Stimulated activated CD4-positive, alpha-beta T cell treated with anti-CD3 and anti-CD28 coated beads, Interleukin-15, amount 100 ng/mL, for 48 hours (primary cell): ENCODE data around the gene SELPLG.
"Not testable (repeated sequence)": the region's sequence is repeated elsewhere in the genome, so short reads cannot be mapped to it uniquely, and the experiment has no call there.

ENCODE experiments used
- DNase-seq, 2 donors: peaks; one replicate each; pipeline ENCODE4 v3.0.0-alpha.2; 2020; ENCODE audit warnings: low read depth in 2 of 2

The SELPLG gene

GRCh38 chr12:108655812-108656175 is 22.1 kb upstream of the SELPLG start:
- DNase-seq, result not testable (repeated sequence)

DNA sequence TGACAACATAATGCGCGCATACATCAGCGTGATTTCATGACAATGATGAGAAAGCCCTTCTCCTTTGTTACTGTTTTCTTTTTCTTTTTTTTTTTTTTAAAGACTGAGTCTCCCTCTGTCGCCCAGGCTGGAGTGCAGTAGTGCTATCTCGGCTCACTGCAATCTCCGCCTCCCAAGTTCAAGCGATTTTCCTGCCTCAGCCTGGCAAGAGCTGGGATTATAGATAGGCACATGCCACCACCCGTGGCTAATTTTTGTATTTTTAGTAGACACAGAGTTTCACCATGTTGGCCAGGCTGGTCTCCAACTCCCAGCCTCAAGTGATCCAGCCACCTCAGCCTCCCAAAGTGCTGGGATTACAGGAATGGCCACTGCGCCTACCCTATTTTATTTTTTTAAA is 20.9 kb upstream of the SELPLG start:
- DNase-seq, result not testable (repeated sequence)

GRCh38 chr12:108653922-108654321 is 20.2 kb upstream of the SELPLG start:
- no peak for DNase-seq

DNA sequence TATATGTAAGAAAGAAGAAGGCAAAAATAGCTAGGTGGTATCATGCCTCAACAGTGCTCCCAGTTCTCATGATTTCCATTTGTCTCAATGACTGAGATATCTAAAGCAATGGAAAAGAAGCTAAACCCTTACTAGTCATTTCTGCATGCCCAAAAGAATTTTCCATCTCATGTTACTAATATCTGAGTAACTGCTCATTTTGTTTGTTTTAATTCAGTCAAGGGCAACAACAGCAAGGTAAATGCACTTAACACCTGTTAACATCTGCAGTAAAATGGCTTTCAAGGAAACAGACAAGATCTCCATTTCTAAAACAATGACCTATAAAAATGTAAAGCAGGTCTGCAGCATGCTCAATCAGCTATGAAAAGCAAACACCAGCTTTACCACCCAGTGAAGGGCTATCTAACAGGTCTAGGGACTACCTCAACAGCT is 19.4 kb upstream of the SELPLG start:
- DNase-seq, result no peak

DNA sequence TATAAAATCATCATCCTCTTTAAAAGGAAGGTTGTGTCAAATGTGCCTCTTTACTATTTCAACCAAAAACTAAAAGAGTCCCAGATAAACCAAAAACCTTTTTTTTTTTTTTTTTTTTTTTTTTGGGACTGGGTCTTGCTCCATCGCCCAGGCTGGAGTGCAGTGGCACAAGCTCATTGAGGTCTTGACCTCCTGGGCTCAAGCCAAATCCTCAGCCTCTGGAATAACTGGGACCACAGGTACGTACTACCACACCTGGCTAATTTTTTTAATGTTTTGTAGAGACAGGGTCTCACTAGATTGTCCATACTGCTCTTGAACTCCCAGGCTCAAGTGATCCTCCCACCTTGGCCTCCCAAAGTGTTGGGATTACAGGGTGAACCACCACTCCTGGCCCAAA is 16.4 kb upstream of the SELPLG start:
- DNase-seq, result no peak

- DNase-seq, result no peak
These were observed 16.0 kb upstream of the SELPLG start for GRCh38 chr12:108649669-108650068.

GRCh38 chr12:108649126-108649525 is 15.4 kb upstream of the SELPLG start:
- no peak for DNase-seq

DNA sequence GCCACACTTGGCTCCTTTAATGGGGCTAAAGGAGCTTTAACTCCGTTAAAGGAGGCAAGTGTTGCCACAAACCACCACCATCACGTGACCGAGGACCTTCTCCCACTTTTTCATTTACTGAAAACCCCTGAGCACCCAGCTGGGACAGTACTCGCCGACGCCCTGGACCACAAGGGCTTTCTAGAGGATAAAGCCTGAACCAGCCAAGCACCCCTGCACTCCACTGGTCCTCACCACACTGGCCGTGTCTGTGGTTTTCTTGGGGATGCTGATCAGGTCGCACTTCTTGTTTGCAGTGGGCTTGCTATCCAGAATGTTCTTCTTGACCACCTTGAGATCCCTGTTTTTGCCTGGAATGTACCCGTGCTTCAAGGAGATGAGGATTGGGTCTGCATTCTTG is 14.7 kb upstream of the SELPLG start:
- DNase-seq, result no peak

- no peak for DNase-seq
These were observed 14.0 kb upstream of the SELPLG start for GRCh38 chr12:108647585-108648287.

DNA sequence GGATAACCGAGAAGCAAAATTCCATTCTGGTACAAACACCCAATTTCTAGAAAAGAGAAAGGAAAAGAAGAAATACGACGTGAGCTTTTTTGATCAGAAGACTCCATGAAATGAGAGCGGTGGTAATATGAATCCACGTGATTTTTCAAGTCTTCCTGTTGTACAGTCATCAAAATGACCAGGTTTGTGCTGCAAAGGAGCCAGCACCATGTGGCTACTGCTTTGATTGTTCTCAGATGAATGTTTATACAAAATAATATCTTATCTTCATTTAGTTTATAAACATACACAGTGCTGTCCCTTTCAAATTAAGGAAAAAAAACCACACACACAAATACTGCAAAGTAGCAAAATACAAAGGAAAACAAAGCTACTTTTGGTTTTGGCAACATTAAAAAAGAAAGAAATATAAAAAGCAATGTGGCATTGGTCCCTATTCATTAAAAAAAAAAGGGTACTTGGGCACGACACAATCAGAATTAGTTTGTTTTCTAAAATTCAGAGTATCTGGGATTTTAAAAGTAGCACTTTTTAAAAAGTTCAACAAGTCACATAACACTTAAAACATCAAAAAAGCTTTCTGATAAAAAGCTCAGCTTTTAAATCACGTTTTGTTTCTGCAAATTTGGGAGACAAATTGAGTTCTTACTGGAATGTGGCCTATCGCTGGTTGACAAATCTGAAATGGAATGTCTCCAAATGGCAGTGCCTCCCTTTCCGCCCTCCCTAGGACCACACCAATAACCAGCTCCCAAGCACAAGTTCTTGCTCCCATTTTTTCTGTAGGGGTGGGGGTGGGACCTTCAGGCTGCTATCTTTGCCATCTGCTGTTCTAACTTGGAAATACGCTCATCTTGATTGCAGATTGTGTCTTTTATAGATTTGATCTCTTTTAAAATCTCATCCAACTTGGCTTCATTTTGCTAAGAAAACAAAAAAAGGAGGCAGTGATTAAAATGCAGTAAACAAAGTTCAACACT is 13.2 kb upstream of the SELPLG start:
- no peak for DNase-seq

- no peak for DNase-seq
These were observed 12.2 kb upstream of the SELPLG start for GRCh38 chr12:108645686-108646599.

- no peak for DNase-seq
These were observed 11.1 kb upstream of the SELPLG start for GRCh38 chr12:108644811-108645120.

DNA sequence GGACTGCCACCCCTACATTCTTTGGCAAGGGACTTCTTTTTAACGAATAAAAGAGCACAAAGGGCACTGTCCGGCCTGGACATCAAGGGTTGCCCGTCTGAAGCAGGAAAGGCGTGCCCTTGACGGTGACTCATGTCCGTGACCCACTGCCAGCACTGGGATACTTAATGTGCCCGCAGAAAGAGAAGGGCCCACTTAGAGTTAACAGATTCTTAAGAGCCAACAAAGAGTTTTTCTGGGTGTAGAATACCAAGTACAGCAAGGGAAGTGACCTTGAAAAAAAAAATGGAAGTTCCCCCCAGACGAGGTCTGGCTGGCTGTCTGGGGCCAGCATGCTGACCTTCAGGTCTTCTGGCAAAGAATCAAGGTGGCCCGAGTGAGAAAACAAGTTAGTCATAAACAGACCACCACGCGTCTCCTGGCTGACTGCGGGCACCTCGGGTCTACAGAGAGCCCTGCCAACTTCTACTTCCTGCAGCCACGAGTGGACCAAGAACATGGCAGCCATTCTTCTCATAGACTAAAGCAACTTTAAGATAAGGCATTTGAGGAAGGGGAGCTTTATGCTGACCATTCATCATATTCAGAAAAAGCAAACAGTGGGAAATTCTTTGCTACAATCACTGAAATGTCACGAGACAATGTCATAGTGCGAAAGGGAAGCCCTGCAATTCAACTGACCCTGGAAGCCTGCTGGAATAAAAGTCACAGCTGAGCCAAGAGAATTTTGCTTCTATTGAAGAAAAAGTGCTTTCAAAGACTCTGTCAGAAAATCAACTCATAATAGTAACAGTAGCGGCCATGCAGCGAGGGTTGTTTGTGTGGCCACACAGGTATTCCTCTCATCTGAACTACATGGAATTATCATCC is 10.5 kb upstream of the SELPLG start:
- DNase-seq, result no peak

GRCh38 chr12:108642899-108643654 is 9.4 kb upstream of the SELPLG start:
- no peak for DNase-seq

- DNase-seq, result no peak
These were observed 8.7 kb upstream of the SELPLG start for GRCh38 chr12:108642269-108642870.

GRCh38 chr12:108641446-108642268 is 8.0 kb upstream of the SELPLG start:
- DNase-seq, result no peak

DNA sequence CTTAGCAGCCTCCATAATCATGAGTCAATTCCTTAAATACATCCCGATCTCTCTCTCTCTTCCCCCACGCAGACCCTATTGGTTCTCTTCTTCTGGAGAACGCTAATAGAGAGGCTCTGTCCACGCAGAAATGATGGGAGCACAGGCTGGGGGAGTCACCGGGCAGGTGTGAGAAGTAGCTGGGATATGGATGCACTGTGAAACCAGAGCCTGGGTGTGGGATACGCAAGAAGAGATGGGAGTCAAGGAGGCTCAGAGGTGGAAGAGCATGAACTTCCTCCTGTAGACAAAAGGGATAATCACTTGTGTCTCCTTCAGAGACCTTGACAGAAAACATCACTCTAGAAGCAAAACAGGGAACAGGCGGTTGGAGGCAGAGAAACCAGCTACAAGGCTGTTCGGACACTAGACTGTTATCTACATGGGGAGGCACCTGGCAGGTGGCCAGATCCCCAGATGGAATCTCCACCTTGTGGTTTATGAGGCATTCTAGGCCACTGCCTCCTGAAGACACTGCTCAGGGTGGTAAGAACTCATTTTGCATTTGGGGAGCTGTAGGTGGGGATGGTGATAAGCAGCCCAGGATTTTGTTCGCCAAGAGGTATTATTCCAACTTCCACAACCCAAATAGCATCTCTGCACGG is 7.2 kb upstream of the SELPLG start:
- no peak for DNase-seq

DNA sequence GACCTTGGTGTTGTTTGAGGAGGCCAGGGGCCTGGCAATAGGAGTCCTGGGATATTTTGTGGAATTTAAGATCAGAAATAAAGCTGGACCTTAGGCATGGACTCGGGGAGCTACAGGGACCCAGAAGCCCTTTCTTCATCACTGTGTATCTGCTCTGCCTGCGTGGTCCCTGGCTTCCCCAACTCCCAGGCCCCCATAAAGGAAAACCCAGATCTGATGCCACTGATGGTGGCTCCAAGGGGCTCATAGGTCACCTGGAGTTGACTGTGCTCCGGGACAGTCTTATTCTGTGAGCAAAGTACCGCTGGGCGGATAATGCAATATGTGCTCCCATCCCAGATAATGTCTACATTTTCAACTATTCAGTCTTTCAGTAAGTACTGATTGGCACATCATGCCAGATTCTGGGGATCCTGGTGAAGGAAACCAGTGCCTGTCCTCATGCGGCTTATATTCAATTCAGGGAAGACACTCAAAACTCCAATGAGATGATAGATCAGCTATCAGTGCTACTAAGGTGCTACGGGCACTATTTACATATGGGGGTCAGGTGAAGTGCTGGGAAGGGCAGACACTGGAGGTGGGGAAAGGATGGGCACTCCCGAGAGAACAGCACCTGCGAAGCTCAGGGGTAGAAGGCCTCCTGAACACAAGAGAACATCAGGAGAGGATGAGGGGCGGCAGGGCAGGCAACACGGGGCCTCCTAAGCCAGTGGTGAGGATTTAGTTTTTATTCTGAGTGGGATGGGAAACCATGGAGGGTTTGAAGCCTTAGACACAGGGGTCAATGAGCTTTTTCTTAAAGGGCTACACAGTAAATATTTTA is 5.5 kb upstream of the SELPLG start:
- DNase-seq, result no peak
